Neural cell (in vitro differentiated cells): ENCODE measurements around the gene BTRC.

Experiments used
- POLR2AphosphoS5 ChIP-seq: IDR thresholded peaks from 2 replicates; pipeline ENCODE4 v1.6.1; 2012
- RAD21 ChIP-seq: fragments of 450-650 bp; conservative IDR thresholded peaks from 2 replicates; pipeline ENCODE4 v1.6.1; 2014; ENCODE audit warnings: antibody characterized with exemption, mild to moderate bottlenecking, moderate library complexity
- SMC3 ChIP-seq: fragments of 450-650 bp; conservative IDR thresholded peaks from 2 replicates; pipeline ENCODE4 v1.6.1; 2014; ENCODE audit warnings: antibody characterized with exemption, mild to moderate bottlenecking, moderate library complexity; ENCODE audit not compliant: poor library complexity
- TF ChIP-seq, protein P1 (sequence below): fragments of 450-650 bp; IDR thresholded peaks from 2 replicates; pipeline ENCODE4 v1.5.1; 2014; ENCODE audit warnings: antibody characterized with exemption, mild to moderate bottlenecking, moderate library complexity; ENCODE audit not compliant: poor library complexity, severe bottlenecking

- TF ChIP-seq RAD21, result no peak
- no peak for TF ChIP-seq POLR2AphosphoS5
- TF ChIP-seq, protein P1, sequence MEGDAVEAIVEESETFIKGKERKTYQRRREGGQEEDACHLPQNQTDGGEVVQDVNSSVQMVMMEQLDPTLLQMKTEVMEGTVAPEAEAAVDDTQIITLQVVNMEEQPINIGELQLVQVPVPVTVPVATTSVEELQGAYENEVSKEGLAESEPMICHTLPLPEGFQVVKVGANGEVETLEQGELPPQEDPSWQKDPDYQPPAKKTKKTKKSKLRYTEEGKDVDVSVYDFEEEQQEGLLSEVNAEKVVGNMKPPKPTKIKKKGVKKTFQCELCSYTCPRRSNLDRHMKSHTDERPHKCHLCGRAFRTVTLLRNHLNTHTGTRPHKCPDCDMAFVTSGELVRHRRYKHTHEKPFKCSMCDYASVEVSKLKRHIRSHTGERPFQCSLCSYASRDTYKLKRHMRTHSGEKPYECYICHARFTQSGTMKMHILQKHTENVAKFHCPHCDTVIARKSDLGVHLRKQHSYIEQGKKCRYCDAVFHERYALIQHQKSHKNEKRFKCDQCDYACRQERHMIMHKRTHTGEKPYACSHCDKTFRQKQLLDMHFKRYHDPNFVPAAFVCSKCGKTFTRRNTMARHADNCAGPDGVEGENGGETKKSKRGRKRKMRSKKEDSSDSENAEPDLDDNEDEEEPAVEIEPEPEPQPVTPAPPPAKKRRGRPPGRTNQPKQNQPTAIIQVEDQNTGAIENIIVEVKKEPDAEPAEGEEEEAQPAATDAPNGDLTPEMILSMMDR, result no peak
- no peak for TF ChIP-seq SMC3
Measured at GRCh38 chr10:101588879-101589278, 234.9 kb downstream of the BTRC start.
